GM12878 (cell line): ENCODE data around the gene SLCO1A2. TPM values are rescaled to one million over a fixed set of nuclear protein-coding genes. Genes with fewer than 3 reads are reported as not detected.

ENCODE experiments used
- ATAC-seq: fragments of 200-7000 bp; cut with Tn5 transposase; 3 replicates; pipeline ENCODE4 v1.9.1; 2020; ENCODE audit warnings: mild to moderate bottlenecking, moderate library complexity
- BruUV-seq: library from RNA; stranded (reverse); fragments of 400-500 nt; replicated peaks from 2 replicates; lab custom pipeline; 2021; lab: Mats Ljungman, UMichigan
- CTCF ChIA-PET: fragments of 300-600 bp; sonication (Branson Sonifier 250); formaldehyde crosslinking; extraction: SDS; loops from one replicate; lab custom pipeline; 2021; ENCODE audit warnings: inconsistent platforms; lab: Yijun Ruan, JAX
- POLR2A ChIA-PET: fragments of 350-600 bp; formaldehyde crosslinking; extraction: SDS; loops from one replicate; lab custom pipeline; 2021; ENCODE audit warnings: inconsistent platforms; lab: Charles Lee
- RAD21 ChIA-PET: fragments of 300-600 bp; sonication (Branson Sonifier 250); formaldehyde crosslinking; loops from one replicate; lab custom pipeline; 2023; ENCODE audit warnings: antibody characterized with exemption; ENCODE audit not compliant: unreplicated experiment; lab: Charles Lee
- SMC1A ChIA-PET: fragments of 300-600 bp; sonication (Branson Sonifier 250); formaldehyde crosslinking; loops from one replicate; lab custom pipeline; 2023; ENCODE audit not compliant: unreplicated experiment, uncharacterized antibody; lab: Charles Lee
- DNase-seq: peaks from one replicate; pipeline ENCODE4 v3.0.0-alpha.2; 2011; ENCODE audit warnings: low read depth, low spot score
- FAIRE-seq: peaks from 3 replicates; lab custom pipeline; 2011; peaks lifted over from hg19 to GRCh38; lab: Jason Lieb, UNC
- H2AFZ ChIP-seq: 2 replicates; pipeline ENCODE4 v1.6.0; 2011; ENCODE audit warnings: low read depth, low read length, control low read depth; ENCODE audit not compliant: control insufficient read depth
- H3K27ac ChIP-seq: 2 replicates; pipeline ENCODE4 v1.5.1; 2011; ENCODE audit warnings: control low read depth; ENCODE audit not compliant: control insufficient read depth, insufficient read depth
- H3K27me3 ChIP-seq, 2 experiments: replicated peaks in 1 of 2; 2 replicates each; pipeline versions ENCODE4 v1.6.0 to v1.6.1; 2011; ENCODE audit warnings: low read length in 1 of 2; ENCODE audit not compliant: control insufficient read depth in 2 of 2, insufficient read depth in 2 of 2
- H3K36me3 ChIP-seq, 2 experiments: 2 replicates each; pipeline ENCODE4 v1.5.1; 2011; ENCODE audit warnings: low read length in 1 of 2; ENCODE audit not compliant: control insufficient read depth in 2 of 2, insufficient read depth in 2 of 2
- H3K4me1 ChIP-seq: 2 replicates; pipeline ENCODE4 v1.6.1; 2011; ENCODE audit warnings: mild to moderate bottlenecking, low read length, moderate library complexity, mixed read lengths; ENCODE audit not compliant: control insufficient read depth, insufficient read depth
- H3K4me2 ChIP-seq: 2 replicates; pipeline ENCODE4 v1.6.0; 2011; ENCODE audit warnings: control low read depth; ENCODE audit not compliant: control insufficient read depth, insufficient read depth
- H3K4me3 ChIP-seq: fragments of 200-600 bp; sonication (generic); 2 replicates; pipeline ENCODE4 v1.5.1; 2016
- H3K79me2 ChIP-seq: 2 replicates; pipeline ENCODE4 v1.6.0; 2011; ENCODE audit warnings: low read length; ENCODE audit not compliant: control insufficient read depth, insufficient read depth
- H3K9ac ChIP-seq: 2 replicates; pipeline ENCODE4 v1.8.0; 2011; ENCODE audit warnings: low read length, control low read depth, mixed read lengths; ENCODE audit not compliant: control insufficient read depth, insufficient read depth
- H3K9me3 ChIP-seq: replicated peaks from 3 replicates; pipeline ENCODE4 v1.5.1; 2011; ENCODE audit warnings: mild to moderate bottlenecking, low read length; ENCODE audit not compliant: control insufficient read depth, insufficient read depth
- H4K20me1 ChIP-seq: 2 replicates; pipeline ENCODE4 v1.6.0; 2011; ENCODE audit not compliant: control insufficient read depth, insufficient read depth
- ASH2L ChIP-seq: fragments of 300-600, 200-600 bp; sonication (generic); IDR thresholded peaks from 2 replicates; pipeline ENCODE4 v1.6.1; 2017; ENCODE audit warnings: low read depth, mild to moderate bottlenecking, borderline replicate concordance
- BMI1 ChIP-seq: fragments of 450-650 bp; IDR thresholded peaks from 2 replicates; pipeline ENCODE4 v1.6.1; 2016; ENCODE audit warnings: mild to moderate bottlenecking, moderate library complexity, borderline replicate concordance
- BRCA1 ChIP-seq: IDR thresholded peaks from 2 replicates; pipeline ENCODE4 v1.6.1; 2011; ENCODE audit warnings: low read depth, low read length, improper control_type of control experiment
- DPF2 ChIP-seq: fragments of 450-650 bp; IDR thresholded peaks from 2 replicates; pipeline ENCODE4 v1.6.1; 2017; ENCODE audit warnings: mild to moderate bottlenecking
- MEF2B ChIP-seq: fragments of 450-650 bp; IDR thresholded peaks from 2 replicates; pipeline ENCODE4 v1.6.1; 2018; ENCODE audit warnings: mild to moderate bottlenecking, moderate library complexity; ENCODE audit not compliant: partially characterized antibody, poor library complexity, severe bottlenecking
- POLR2AphosphoS5 ChIP-seq: IDR thresholded peaks from 2 replicates; pipeline ENCODE4 v1.6.1; 2011; ENCODE audit warnings: mild to moderate bottlenecking, low read length, inconsistent platforms
- YY1 ChIP-seq: IDR thresholded peaks from 2 replicates; pipeline ENCODE4 v1.6.1; 2011; ENCODE audit warnings: low read depth, mild to moderate bottlenecking, low read length
- ZBED1 ChIP-seq: IDR thresholded peaks from 2 replicates; pipeline ENCODE4 v1.6.1; 2016; ENCODE audit warnings: borderline replicate concordance
- ZNF622 ChIP-seq: fragments of 450-650 bp; IDR thresholded peaks from 2 replicates; pipeline ENCODE4 v1.6.1; 2017; ENCODE audit warnings: mild to moderate bottlenecking, inconsistent platforms
- WGBS: methylation state at CpG from one replicate; pipeline ENCODE4 v1.1.6; 2016; ENCODE audit warnings: low lambda C conversion rate; ENCODE audit not compliant: insufficient replicate concordance, insufficient coverage; ENCODE audit errors: missing lambda C conversion rate; 5-methylcytosine and 5-hydroxymethylcytosine counted together
- in situ Hi-C: fragments of 300-500 bp; cut with MboI; formaldehyde crosslinking; loops from 9 replicates; pipeline ENCODE4 v1.14.3; 2018; ENCODE audit warnings: mixed read lengths
- intact Hi-C: fragments of 100-400 bp; cut with micrococcal nuclease; formaldehyde crosslinking; loops from one replicate; pipeline ENCODE4 v1.14.2; 2022; ENCODE audit not compliant: unreplicated experiment
- polyA plus RNA-seq, 11 experiments: library from polyadenylated mRNA; depleted of rRNA in 4 of 11; unstranded in 6 of 11; stranded (reverse) in 5 of 11; fragments of >200 nt; fragmentation: Nextera tagmentation in 4 of 11; fragmentation: Illumina TruSeq in 1 of 11; extraction: Ambion mirVana in 4 of 11; extraction: Trizol in 1 of 11; gene quantifications; 1 replicate in 1 of 11; 2 replicates in 10 of 11; pipeline versions ENCODE4 v1.2.1 to v1.2.3, GENCODE V29; 2011 to 2016; ENCODE audit warnings: inconsistent platforms in 2 of 11, missing spikeins in 2 of 11, low read depth in 1 of 11
- total RNA-seq, 4 experiments: library from RNA; depleted of rRNA in 3 of 4; stranded (reverse); fragments of >200 nt in 3 of 4; fragmentation: Illumina TruSeq in 1 of 4; extraction: Trizol in 1 of 4; gene quantifications; 2 replicates each; pipeline versions ENCODE4 v1.2.1 to v1.2.3, GENCODE V29; 2013 to 2021
- TF ChIP-seq, protein P1 (sequence below): fragments of 450-650 bp; formaldehyde crosslinking; IDR thresholded peaks from 2 replicates; pipeline ENCODE4 v1.4.0; 2020; ENCODE audit warnings: mild to moderate bottlenecking, moderate library complexity
- TF ChIP-seq, protein P2 (sequence below): fragments of 450-650 bp; IDR thresholded peaks from 2 replicates; pipeline ENCODE4 v1.6.1; 2016; ENCODE audit warnings: mild to moderate bottlenecking, moderate library complexity, borderline replicate concordance

The SLCO1A2 gene
- total and polyA plus RNA-seq, 10 of the 15 experiments (the other 5 are each of a cell fraction or from before 2014, with no cell fraction given), result not detected

DNA sequence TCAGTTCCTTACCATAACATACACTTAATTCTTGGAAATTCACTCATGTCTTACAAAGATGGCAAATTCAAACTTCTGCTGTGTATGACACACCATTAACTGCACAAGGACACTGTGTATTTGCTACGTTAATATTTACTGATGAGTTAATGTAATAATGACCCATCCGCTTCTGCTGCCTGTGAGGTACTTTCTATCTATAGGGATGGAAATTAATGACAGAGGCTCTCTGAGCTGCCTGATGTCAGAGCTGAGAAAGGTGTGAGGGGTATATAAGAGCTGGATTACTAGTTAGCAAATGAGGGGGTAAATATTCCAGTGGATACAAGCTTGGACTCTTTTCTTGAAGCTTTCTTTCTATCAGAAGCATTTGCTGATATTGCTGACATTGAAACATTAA lies 37.9 kb upstream of the SLCO1A2 start, which contains the start of gene IAPP:
IAPP (plus strand) TSS at position 301 of the 400 bp plus-strand sequence. CDS start 450 bp downstream, outside the sequence.
- TF ChIP-seq, protein P1, sequence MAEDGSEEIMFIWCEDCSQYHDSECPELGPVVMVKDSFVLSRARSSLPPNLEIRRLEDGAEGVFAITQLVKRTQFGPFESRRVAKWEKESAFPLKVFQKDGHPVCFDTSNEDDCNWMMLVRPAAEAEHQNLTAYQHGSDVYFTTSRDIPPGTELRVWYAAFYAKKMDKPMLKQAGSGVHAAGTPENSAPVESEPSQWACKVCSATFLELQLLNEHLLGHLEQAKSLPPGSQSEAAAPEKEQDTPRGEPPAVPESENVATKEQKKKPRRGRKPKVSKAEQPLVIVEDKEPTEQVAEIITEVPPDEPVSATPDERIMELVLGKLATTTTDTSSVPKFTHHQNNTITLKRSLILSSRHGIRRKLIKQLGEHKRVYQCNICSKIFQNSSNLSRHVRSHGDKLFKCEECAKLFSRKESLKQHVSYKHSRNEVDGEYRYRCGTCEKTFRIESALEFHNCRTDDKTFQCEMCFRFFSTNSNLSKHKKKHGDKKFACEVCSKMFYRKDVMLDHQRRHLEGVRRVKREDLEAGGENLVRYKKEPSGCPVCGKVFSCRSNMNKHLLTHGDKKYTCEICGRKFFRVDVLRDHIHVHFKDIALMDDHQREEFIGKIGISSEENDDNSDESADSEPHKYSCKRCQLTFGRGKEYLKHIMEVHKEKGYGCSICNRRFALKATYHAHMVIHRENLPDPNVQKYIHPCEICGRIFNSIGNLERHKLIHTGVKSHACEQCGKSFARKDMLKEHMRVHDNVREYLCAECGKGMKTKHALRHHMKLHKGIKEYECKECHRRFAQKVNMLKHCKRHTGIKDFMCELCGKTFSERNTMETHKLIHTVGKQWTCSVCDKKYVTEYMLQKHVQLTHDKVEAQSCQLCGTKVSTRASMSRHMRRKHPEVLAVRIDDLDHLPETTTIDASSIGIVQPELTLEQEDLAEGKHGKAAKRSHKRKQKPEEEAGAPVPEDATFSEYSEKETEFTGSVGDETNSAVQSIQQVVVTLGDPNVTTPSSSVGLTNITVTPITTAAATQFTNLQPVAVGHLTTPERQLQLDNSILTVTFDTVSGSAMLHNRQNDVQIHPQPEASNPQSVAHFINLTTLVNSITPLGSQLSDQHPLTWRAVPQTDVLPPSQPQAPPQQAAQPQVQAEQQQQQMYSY (CRISPR knock-in tag), result no peak
- TF ChIP-seq BRCA1 (no peak), YY1 (no peak), POLR2AphosphoS5 (no peak), BMI1 (no peak), DPF2 (no peak), MEF2B (no peak), ASH2L (no peak), ZNF622 (no peak), ZBED1 (no peak)
- TF ChIP-seq, protein P2, sequence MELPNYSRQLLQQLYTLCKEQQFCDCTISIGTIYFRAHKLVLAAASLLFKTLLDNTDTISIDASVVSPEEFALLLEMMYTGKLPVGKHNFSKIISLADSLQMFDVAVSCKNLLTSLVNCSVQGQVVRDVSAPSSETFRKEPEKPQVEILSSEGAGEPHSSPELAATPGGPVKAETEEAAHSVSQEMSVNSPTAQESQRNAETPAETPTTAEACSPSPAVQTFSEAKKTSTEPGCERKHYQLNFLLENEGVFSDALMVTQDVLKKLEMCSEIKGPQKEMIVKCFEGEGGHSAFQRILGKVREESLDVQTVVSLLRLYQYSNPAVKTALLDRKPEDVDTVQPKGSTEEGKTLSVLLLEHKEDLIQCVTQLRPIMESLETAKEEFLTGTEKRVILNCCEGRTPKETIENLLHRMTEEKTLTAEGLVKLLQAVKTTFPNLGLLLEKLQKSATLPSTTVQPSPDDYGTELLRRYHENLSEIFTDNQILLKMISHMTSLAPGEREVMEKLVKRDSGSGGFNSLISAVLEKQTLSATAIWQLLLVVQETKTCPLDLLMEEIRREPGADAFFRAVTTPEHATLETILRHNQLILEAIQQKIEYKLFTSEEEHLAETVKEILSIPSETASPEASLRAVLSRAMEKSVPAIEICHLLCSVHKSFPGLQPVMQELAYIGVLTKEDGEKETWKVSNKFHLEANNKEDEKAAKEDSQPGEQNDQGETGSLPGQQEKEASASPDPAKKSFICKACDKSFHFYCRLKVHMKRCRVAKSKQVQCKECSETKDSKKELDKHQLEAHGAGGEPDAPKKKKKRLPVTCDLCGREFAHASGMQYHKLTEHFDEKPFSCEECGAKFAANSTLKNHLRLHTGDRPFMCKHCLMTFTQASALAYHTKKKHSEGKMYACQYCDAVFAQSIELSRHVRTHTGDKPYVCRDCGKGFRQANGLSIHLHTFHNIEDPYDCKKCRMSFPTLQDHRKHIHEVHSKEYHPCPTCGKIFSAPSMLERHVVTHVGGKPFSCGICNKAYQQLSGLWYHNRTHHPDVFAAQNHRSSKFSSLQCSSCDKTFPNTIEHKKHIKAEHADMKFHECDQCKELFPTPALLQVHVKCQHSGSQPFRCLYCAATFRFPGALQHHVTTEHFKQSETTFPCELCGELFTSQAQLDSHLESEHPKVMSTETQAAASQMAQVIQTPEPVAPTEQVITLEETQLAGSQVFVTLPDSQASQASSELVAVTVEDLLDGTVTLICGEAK, result no peak
- POLR2A ChIA-PET, result no interaction called here
- Histone ChIP-seq H3K79me2 (no peaks in the 10 kb centered on the region), H3K4me3 (no peak within 1 kb of the TSS), H3K9me3 (no peaks in the 10 kb centered on the region), H3K27ac (no peak within 1 kb of the TSS), H4K20me1 (no peaks in the 10 kb centered on the region), H3K4me1 (no peaks in the 10 kb centered on the region), H3K27me3 (no peaks in the 10 kb centered on the region), H3K4me2 (no peak within 1 kb of the TSS), H3K9ac (no peak within 1 kb of the TSS), H2AFZ (no peak within 1 kb of the TSS), H3K36me3 (no peaks in the 10 kb centered on the region)
- SMC1A ChIA-PET, result interaction anchor here (1.2 kb wide), 2 partner anchors 9 to 30 kb away, joined by 3 read pairs; no protein-coding TSS in a partner anchor
- CTCF ChIA-PET, result interaction anchor here (0.6 kb wide), 1 partner anchor 104 kb away, joined by 3 read pairs; no protein-coding TSS in a partner anchor
- intact Hi-C loops (no loop called here), in situ Hi-C loops (no loop called here)
- WGBS, result 65% methylated on average over 2 of the region's 2 CpGs
- RAD21 ChIA-PET, result no interaction called here
- DNase-seq (no peak), ATAC-seq (no peak), FAIRE-seq (no peak)
- no TSS peak for BruUV-seq
